GM19099 (cell line): ENCODE results near the gene RSPO4.

Experiments
- POLR2A ChIP-seq: IDR thresholded peaks from 3 replicates; pipeline ENCODE4 v1.6.1; 2011; ENCODE audit warnings: low read depth; ENCODE audit not compliant: insufficient read length; ENCODE audit errors: extremely low read depth

The RSPO4 gene

DNA sequence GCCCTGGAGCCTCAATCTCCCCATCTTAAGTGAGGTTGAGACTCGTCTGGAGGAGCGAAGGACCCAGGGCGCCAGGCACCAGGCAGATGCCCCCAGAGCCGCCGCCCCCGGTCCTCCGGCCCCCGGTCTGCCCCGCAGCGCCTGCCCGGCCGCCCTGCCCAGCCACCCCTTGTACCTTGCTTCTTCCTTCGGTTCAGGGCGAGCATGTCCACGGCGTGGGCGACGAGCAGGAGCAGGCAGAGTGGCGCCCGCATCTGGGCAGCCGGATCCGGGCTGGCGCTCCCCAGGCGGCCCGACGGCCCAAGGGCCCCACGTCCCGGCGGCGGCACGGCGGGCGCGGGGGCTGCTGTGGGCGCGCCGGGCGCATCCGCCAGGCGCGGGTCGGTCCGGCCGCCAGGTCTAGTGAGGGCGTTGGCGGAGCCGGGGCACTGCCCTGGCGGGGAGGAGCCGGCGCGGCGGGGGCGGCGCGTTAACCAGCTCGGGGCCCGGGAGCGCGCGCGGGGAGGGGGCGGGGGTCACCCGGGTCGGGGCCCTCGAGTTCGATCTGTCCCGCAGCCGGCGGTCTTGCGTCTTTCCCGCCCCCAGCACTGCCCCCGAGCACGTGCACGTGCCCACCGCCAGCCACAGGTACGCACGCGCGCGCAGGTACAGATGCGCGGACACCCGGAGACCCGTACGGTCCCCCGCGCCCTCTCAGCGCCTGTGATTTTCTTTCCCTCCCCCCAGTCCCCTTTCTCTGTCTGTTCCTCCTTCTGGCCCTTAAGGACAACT is at the start of gene RSPO4:
RSPO4 (minus strand) TSS at position 401 of the 771 bp plus-strand sequence; CDS start at position 254, 147 bp downstream.
- TF ChIP-seq POLR2A: no peak

DNA sequence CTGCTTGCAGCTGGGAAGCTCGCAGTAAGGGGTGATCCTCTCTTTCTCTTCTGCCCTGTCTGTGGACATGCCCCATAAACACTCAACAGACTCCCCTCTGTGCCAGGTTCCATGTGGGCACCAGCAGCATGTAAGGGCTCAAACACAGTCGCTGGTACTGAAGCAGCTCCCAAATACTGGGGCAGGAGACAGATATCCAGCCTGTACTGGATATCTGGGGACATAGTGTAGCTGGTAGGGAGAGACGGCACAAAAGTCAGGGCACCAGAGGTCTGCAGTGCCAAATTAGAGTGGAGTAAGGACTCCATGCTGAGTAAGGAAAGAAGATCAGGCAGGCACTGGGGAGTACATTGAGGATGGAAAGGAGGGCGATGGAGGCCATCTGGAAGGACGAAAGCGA is 48.3 kb upstream of the RSPO4 start:
- TF ChIP-seq POLR2A: no peak

DNA sequence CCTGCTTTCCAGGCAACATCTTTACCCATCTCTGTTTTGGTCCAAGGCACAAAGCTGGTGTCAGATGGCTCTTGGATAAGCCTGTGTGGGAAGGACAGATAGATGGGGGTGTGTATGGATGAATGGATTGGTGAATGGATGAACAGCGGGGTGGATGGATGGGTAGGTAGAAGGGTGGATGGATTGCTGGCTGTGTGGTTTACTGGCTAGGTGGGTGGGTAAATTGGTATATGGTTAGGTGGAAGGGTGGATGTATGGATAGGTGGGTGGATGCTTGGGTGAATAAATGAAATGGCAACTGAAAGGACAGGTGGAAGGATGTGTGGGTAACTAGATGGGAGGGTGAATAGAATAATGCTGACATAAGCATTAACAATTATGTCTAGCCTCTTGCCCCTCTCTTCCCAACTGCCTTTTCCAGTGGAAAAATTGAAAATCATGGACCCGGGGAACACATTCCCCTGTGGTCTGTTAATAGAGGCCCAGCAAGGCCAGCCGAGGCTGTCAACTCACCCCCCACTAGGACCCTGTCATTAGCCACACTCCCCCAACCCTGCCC is 43.8 kb upstream of the RSPO4 start:
- no peak for TF ChIP-seq POLR2A

DNA sequence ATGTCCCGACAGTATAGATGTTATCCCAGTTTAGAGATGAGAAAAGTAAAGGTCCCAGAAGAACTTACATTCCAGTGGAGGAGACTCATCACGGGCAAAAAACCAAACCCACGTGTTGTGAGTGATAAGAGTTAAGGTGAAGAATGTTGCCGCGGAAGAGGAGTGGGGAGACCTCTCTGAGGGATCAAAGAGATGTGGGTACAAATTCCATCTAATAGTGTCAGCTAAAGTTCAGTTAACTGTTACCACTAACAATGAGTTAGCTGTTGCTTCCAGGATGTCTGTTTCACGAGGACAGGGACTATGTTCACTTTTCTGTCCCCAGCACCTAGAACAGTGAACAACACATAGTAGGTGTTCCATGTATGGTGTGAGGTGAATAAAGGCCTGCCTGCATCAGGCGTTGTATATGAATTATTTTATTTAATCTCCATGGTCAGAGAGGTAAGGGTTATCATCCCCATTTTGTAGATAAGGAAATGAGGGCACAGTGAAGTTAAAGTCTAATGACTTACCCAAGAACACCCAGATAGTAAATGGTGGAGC is 39.8 kb upstream of the RSPO4 start:
- TF ChIP-seq POLR2A: no peak

DNA sequence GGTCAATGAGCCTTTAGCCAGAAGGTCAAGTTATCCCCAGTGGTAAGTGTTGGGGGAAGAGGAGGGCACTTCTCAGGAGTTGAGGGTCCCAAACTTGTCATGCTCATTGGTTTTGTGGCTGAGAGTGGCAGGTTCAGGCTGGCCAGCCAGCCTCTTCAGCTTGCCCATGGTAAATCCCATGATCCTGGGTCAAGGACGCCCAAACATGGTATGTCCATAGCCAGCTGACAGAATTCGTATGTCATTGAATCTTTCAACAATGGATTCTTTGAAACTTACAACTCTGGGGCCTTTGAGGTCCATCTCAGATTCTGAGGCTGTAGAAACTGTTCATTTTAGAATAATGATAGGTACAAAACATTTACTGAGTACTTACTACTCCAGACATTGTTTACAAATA is 36.1 kb upstream of the RSPO4 start:
- TF ChIP-seq POLR2A: no peak

DNA sequence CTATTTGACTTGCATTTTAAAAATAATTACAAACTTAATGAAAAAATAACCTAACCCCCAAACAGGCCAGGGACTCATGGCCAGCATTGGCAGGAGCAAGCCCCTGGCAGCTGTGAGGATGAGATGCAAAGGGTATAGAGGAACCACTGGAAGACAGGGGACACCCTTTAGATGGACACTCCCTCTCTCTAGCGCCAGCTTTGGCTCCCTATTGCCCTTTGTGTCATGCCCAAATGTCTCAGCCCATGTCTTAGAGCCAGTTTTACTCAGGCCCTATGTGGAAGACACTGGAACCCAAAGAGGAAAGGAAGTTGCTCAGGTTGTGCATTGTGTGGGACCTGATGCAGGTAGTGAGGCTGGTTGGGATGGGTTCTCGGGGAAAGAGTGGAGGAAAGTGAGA is 34.9 kb upstream of the RSPO4 start:
- TF ChIP-seq POLR2A: no peak

DNA sequence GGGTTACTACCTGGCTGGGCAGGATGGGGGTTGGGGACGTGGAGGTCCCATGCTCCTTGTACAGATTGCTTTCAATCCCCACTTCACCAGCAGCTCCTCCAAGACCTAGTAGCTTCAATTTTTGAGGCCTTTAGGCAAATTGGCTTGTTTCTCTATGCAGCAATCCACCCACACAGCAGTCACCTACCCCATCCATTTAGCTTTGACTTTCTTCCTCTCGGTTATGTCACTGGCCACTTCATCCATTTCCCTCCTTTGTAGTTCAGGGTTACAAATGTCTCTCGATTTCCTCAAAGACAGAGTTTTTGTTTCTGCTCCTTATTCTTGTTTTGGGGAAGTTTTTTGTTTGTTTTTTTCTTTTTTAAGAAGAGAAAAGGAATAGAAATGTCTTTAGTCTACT is 33.4 kb upstream of the RSPO4 start:
- TF ChIP-seq POLR2A: no peak

DNA sequence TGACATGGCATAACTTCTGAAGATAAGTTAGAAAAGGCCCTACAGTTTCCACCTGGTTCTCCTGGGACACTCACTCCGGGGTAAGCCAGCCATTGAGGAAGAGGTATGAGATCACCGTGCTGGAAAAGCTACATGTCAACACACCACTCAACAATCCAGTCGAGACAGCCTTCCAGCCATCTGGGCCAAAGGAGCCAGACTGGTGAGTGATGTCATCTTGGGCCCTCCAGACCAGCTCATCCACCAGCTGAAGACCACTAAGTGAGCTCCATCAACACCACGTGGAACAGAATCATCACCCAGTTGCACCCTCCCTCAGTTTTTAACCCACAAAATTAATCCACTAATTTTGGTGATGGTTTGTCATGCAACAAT is 32.3 kb upstream of the RSPO4 start:
- TF ChIP-seq POLR2A: no peak

DNA sequence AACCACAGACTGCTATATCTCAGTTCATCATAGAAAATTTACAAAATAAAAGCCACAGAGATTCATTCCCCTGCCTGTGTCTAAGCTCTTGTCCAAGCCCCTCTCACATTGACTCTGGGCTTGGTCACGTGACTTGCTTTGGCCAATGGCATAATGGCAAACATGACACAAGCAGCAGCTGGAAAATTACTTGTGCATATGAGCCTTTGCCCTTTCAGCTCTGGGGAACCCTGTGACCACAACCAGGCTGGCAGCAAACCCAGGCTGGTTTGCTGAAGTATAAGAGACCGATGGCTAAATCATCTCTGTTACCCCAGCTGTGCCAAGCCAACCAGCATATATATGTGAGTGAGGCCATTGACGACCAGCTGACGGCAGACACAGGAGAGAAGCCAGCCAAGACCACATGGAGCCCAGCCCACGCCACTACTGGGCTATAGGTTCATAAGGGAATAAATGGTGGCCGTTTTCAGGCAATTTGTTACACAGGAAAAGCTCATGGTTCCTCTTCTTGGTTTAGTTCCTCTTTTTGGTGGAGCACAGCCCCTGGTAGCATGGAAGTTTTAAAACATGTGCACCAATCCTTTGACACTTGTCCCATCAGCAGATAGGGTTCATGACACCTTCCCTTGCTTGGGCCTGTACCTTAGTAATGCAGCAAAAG is 31.8 kb upstream of the RSPO4 start:
- no peak for TF ChIP-seq POLR2A

DNA sequence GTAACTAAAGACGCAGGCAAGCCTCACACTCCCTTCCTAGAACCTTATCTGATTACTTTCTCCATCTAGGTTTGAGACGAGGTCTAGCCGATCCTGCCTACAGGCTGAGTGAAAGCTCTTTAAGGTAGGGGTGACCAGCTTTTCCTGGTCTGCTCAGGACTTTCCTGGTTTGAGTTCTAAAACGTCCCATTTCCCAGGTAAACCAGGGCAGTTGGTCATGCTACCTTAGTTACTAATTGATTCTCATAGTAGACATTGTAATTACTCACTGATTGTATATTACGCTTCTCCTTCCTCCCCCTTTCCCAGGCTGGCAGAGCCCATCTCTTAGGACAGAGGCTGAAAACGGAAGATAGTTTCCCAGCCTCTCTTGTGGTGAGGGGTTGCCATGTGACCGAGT is 27.9 kb upstream of the RSPO4 start:
- TF ChIP-seq POLR2A: no peak

DNA sequence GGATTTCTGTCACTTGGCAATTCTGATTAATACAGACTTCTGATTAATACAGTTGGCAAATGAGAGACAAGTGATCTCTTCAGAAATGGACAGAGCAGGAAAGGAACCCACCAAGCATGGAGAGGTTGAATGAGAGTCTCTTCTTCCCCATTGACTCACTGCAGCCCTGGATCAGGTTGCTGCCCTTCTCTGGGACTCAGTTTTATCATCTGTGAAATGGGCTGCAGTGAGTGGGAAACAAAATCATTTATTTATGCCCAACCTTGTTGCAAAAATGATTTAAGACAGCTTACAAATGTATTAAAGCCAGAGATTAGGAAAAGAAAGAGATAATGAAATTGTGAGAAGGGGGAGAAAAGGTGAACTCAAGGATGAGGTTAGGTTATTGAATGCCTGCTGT is 20.8 kb upstream of the RSPO4 start:
- no peak for TF ChIP-seq POLR2A

DNA sequence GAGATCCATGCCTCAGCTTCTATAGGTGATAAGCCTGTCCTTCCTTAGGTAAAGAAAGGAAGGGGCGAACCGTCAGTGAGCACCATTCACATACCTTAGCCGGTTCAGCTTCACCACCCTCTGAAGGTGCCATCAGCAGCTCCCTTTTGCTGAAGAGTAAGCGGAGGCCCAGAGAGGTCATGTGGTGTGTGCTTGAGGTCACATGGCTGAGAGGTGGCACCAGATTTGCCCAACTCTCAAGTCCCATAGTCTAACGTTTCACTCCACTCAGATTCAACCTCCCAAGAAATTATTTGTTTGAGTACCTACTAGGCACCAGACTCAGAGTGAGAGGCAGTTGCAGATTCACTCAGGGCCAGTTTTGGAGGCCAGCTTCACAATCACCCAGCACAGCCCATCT is 18.5 kb upstream of the RSPO4 start:
- no peak for TF ChIP-seq POLR2A

DNA sequence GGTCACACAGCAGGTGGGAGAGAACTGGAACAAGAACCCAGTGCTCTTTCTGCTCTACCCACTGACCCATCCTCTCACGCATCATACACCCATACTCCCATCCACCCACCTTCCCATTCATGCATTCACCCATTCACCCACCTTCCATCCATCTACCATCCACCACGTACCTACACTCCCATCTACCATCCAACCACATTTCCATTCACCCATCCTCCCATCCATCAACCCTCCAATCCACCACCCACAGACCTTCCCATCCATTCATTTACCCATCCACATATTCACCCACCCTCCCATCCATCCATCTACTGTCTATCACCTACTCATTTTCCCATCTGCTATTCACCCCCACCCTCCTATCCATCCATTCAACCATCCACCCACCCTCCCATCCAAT is 17.2 kb upstream of the RSPO4 start:
- no peak for TF ChIP-seq POLR2A

DNA sequence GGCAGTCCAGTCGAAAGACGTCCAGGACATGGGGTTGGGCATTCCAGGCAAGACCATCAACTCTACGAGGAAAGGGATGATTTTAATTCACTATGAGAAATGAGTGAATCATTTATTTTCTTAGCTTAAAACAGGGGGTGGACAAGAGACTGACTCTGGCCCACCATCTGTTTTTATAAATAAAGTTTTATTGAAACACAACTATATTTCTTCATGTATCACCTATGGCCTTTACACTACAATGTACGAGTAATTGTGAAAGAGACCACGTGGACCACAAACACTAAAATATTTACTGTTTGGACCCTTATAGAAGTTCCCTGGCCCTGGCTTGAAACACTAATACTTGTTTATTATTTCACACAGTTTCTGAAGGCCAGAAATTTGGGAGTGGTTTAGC is 15.6 kb upstream of the RSPO4 start:
- TF ChIP-seq POLR2A: no peak

DNA sequence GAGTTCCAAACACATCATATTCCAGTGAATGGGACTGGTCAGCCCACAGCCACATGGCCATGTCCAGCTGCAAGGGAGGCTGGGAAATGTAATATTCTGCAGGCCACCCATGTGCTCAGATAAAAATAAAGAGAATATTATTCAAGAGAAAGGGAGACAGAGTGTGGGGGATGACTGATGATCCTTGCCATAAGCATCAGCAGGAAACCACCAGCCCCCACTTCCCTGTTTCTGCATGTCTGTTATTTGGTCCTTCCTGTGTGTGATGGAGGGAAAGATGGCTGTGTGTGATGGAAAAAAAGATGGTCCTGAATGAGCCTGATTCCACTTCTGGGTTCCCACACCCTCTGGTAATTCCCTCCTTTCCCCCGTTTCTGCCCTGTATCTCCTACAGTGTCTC is 13.1 kb upstream of the RSPO4 start:
- no peak for TF ChIP-seq POLR2A

DNA sequence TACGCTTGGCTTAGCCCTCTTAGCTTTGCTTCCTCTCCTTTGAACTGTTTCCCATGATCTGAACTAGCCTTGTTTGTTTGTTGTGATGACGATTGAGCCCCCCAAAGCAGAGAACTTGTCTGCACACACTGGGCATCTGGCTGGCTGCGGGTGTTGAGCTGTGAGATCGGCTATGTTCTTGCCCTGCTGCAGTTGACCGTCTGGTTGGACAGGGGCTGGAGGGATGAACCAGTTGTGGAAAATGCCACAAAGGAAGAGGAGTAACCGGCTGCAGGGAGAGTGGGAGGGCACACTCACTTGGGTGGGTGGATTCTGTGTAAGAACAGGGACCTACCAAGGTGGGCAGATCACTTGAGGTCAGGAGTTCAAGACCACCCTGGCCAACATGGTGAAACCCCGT is 12.4 kb upstream of the RSPO4 start:
- TF ChIP-seq POLR2A: no peak
